Lower lobe of right lung (tissue), 2 donors: Measurements from ENCODE around the gene TAGLN3. TPM values are rescaled to one million over a fixed set of nuclear protein-coding genes. Genes with fewer than 3 reads are reported as not detected.

ENCODE experiments used
- ATAC-seq, 2 donors: fragments of 200-7000 bp; cut with Tn5 transposase; one replicate each; pipeline ENCODE4 v1.9.1; 2020 to 2022; ENCODE audit warnings: mild to moderate bottlenecking in 2 of 2, moderate library complexity in 2 of 2
- DNase-seq: peaks from one replicate; pipeline ENCODE4 v3.0.0-alpha.2; 2020
- H3K27ac ChIP-seq: fragments of 200-600 bp; one replicate; pipeline ENCODE4 v1.8.0; 2022
- H3K27me3 ChIP-seq: fragments of 200-600 bp; one replicate; pipeline ENCODE4 v1.8.0; 2022; ENCODE audit warnings: low read depth
- H3K36me3 ChIP-seq: fragments of 200-600 bp; one replicate; pipeline ENCODE4 v1.8.0; 2022; ENCODE audit warnings: mild to moderate bottlenecking
- H3K4me1 ChIP-seq: fragments of 200-600 bp; one replicate; pipeline ENCODE4 v1.8.0; 2022
- H3K4me3 ChIP-seq: fragments of 200-600 bp; one replicate; pipeline ENCODE4 v1.8.0; 2022; ENCODE audit warnings: mild to moderate bottlenecking
- H3K9me3 ChIP-seq: fragments of 200-600 bp; one replicate; pipeline ENCODE4 v1.8.0; 2022
- CTCF ChIP-seq: fragments of 200-600 bp; IDR thresholded peaks from one replicate; pipeline ENCODE4 v1.8.0; 2022; ENCODE audit warnings: antibody characterized with exemption, mild to moderate bottlenecking
- intact Hi-C: fragments of 100-400 bp; cut with DNase I; formaldehyde crosslinking; loops from one replicate; pipeline ENCODE4 v1.11.0; 2022
- total RNA-seq: library from RNA; stranded (reverse); fragmentation: NEBNext Ultra II Directional; extraction: Animal tissue kit (Norgen Biotek cat#: 25700); gene quantifications from one replicate; pipeline ENCODE4 v1.2.1, GENCODE V29; 2021
- donor health status: DM: no; HTN: yes; CAD: no; lungs with severe emphysema.

TAGLN3 gene
- total RNA-seq, 1 donor from 2014 or later, result 0.44 TPM

- intact Hi-C loops, result no loop called here
- no peaks in the 10 kb centered on the region for H3K9me3 ChIP-seq
- no peaks in the 10 kb centered on the region for H3K27me3 ChIP-seq
- no peaks in the 10 kb centered on the region for H3K36me3 ChIP-seq
- TF ChIP-seq CTCF, result no peak
- no peak overlapping the region for H3K27ac ChIP-seq
- DNase-seq (no peak), ATAC-seq (no peak)
- H3K4me1 ChIP-seq, result peaks cover 11% of the 10 kb centered on the region
- H3K4me3 ChIP-seq, result no peak overlapping the region
Measured at GRCh38 chr3:112000966-112001365, 2.2 kb downstream of the TAGLN3 start.

GRCh38 chr3:112001526-112001925, 2.8 kb downstream of the TAGLN3 start:
- H3K27me3 ChIP-seq, result no peaks in the 10 kb centered on the region
- intact Hi-C loops, result no loop called here
- no peak overlapping the region for H3K4me3 ChIP-seq
- ATAC-seq (no peak), DNase-seq (no peak)
- H3K9me3 ChIP-seq, result no peaks in the 10 kb centered on the region
- TF ChIP-seq CTCF, result no peak
- H3K4me1 ChIP-seq, result peaks cover 11% of the 10 kb centered on the region
- no peaks in the 10 kb centered on the region for H3K36me3 ChIP-seq
- no peak overlapping the region for H3K27ac ChIP-seq

GRCh38 chr3:112002096-112002971, 3.6 kb downstream of the TAGLN3 start:
- TF ChIP-seq CTCF, result no peak
- intact Hi-C loops, result no loop called here
- no peaks in the 10 kb centered on the region for H3K9me3 ChIP-seq
- H3K4me3 ChIP-seq, result no peak overlapping the region
- DNase-seq (no peak), ATAC-seq (no peak)
- H3K4me1 ChIP-seq, result peaks cover 11% of the 10 kb centered on the region
- H3K27ac ChIP-seq, result no peak overlapping the region
- H3K27me3 ChIP-seq, result no peaks in the 10 kb centered on the region
- H3K36me3 ChIP-seq, result no peaks in the 10 kb centered on the region

GRCh38 chr3:112003321-112004080, 4.8 kb downstream of the TAGLN3 start:
- no peak for DNase-seq
- Histone ChIP-seq H3K27me3 (no peaks in the 10 kb centered on the region), H3K27ac (no peak overlapping the region), H3K9me3 (no peaks in the 10 kb centered on the region), H3K36me3 (no peaks in the 10 kb centered on the region), H3K4me1 (peaks cover 11% of the 10 kb centered on the region), H3K4me3 (no peak overlapping the region)
- ATAC-seq, result no peak
- intact Hi-C loops, result no loop called here
- no peak for TF ChIP-seq CTCF

- no peak for TF ChIP-seq CTCF
- Histone ChIP-seq H3K9me3 (no peaks in the 10 kb centered on the region), H3K27me3 (no peaks in the 10 kb centered on the region), H3K27ac (no peak overlapping the region), H3K4me3 (no peak overlapping the region), H3K4me1 (peaks cover 6% of the 10 kb centered on the region), H3K36me3 (no peaks in the 10 kb centered on the region)
- no peak for ATAC-seq
- no peak for DNase-seq
- intact Hi-C loops, result no loop called here
Measured at GRCh38 chr3:112004187-112004586, 5.5 kb downstream of the TAGLN3 start.
